Activated naive CD8-positive, alpha-beta T cell treated with anti-CD3 and anti-CD28 coated beads, Interleukin-2, amount 50 U/mL, for 24 hours (primary cell): ENCODE data around the gene THTPA.
A peak's percentile ranks its signal among the peaks of the same experiment; 100 is the strongest.

Experiments
- ATAC-seq: fragments of 150-1000 bp; cut with Tn5 transposase; one replicate; pipeline ENCODE4 v1.10.0; 2021
- DNase-seq: peaks from one replicate; pipeline ENCODE4 v3.0.0; 2021
- H3K27ac Mint-ChIP-seq: one replicate; pipeline ENCODE4 v1.8.0; 2021; ENCODE audit warnings: mild to moderate bottlenecking, mixed read lengths
- H3K27me3 Mint-ChIP-seq: one replicate; pipeline ENCODE4 v1.8.0; 2021; ENCODE audit warnings: mixed read lengths
- H3K36me3 Mint-ChIP-seq: one replicate; pipeline ENCODE4 v1.8.0; 2021; ENCODE audit warnings: low read depth, mixed read lengths
- H3K4me1 Mint-ChIP-seq: one replicate; pipeline ENCODE4 v1.8.0; 2021; ENCODE audit warnings: mixed read lengths
- H3K4me3 Mint-ChIP-seq: one replicate; pipeline ENCODE4 v1.8.0; 2021; ENCODE audit warnings: mild to moderate bottlenecking, moderate library complexity, mixed read lengths
- H3K9me3 Mint-ChIP-seq: one replicate; pipeline ENCODE4 v1.8.0; 2021; ENCODE audit warnings: mixed read lengths

The THTPA gene

DNA sequence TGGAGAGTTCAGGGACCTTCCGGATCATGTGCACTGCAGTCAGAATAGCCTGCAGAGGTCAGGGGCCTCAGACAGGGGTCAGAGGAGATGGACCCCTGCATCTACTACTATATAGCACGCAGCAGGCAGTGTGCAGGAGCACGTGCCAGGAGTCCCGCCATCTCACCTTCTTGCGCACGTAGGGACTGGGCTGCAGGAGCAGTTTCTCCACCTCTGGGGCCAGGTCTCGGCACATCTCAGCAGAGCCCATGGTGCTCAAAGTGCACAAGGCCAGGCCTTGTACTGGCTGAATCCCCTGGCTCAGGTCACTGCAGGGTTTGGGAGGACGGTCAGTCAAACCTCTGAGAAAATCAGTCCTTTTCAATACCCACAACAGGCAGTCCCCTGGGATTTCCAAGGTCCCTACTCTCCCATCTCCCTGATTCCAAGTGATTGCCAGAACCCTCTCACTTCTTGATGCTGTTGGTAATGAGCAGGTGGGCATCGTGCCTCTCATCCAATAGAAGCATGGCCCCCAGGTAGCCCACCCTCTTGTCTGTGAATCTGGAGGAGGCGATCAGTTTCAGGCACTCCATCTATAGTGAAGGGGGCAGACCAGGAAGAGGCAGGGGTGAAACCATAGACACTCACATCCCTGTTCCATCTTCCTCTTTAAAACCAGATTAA lies 10.2 kb downstream of the THTPA start:
- no peaks in the 10 kb centered on the region for H3K9me3 Mint-ChIP-seq
- no peaks in the 10 kb centered on the region for H3K27me3 Mint-ChIP-seq
- peak overlapping the region; percentile 98 for H3K27ac Mint-ChIP-seq
- H3K36me3 Mint-ChIP-seq = peaks cover 19% of the 10 kb centered on the region
- ATAC-seq = no peak
- peaks cover 31% of the 10 kb centered on the region for H3K4me1 Mint-ChIP-seq
- peak overlapping the region; percentile 98 for H3K4me3 Mint-ChIP-seq
- DNase-seq = no peak

DNA sequence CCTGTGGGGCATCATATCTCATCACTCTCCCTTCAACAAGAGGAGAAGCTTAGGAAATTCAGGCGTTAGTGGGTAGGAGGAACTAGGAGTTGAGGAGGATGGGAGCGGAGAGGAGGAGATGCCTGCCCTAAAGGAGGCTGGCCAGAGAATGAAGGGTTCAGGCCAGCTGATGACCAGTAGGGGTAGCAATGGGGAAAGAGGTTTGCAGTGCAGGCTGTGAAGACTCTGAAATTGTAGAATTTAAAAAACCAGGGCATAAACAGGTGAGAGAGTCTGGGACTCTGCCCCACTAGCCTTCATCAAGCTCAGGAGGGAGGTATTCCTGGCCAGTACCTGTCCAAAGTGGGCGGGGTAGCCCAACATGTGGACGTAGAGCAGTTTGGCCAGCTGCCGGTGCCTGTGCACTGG lies 10.7 kb downstream of the THTPA start:
- Mint-ChIP-seq H3K27ac (peak overlapping the region; percentile 98), H3K9me3 (no peaks in the 10 kb centered on the region), H3K4me3 (peak overlapping the region; percentile 98), H3K36me3 (peaks cover 15% of the 10 kb centered on the region), H3K4me1 (peaks cover 30% of the 10 kb centered on the region), H3K27me3 (peaks cover under 1% of the 10 kb centered on the region)
- no peak for ATAC-seq
- DNase-seq = no peak

DNA sequence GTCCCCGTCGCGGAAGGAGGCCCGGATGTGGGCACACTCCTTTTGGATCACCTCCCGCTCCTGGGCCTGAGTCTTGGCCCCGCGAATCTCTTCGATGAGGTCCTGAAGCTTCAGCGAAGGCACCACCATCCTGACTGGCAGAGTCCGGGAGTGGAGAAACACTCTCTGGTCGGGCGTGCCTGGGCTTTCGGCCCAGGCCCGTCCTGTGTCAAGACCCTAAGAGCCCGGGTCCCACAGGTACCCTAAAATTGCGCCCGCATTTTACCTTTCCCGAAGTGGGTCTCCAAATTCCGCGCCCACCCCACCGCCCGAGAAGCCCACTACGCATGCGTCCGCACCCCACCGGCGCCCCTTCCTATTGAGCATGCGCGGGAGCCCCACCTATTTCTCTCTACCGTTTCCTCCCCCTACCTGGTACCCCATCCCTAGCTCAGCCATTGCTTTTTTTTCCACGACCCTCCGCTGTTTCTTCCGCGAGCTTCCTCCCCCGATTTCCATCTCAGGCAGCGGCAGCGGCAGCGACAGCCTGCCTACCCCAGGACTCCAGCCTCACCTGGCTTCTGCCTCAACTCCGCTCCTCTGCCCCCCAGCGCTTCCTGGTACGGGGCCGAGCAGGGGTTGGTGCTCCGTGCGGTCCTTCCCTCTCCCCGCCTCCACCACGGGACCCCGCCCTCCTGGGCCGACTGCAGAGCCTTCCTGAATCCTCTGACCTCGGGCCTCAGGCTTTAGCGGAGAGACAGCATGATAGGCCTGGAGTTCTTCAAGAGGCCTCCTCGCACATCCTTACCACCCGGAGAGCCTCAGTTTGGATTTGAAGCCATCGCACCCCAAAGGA lies 11.3 kb downstream of the THTPA start, which contains the start of gene AP1G2:
Gene AP1G2 (minus strand): TSS at position 606 of the 835 bp plus-strand sequence. CDS start 477 bp downstream, at position 129.
- DNase-seq = peak; percentile 94
- Mint-ChIP-seq H3K9me3 (no peaks in the 10 kb centered on the region), H3K4me3 (peak within 1 kb of the TSS; percentile 98), H3K27ac (peak within 1 kb of the TSS; percentile 98), H3K4me1 (peaks cover 30% of the 10 kb centered on the region), H3K36me3 (peaks cover 14% of the 10 kb centered on the region), H3K27me3 (peaks cover 6% of the 10 kb centered on the region)
- ATAC-seq = peak; percentile 96

DNA sequence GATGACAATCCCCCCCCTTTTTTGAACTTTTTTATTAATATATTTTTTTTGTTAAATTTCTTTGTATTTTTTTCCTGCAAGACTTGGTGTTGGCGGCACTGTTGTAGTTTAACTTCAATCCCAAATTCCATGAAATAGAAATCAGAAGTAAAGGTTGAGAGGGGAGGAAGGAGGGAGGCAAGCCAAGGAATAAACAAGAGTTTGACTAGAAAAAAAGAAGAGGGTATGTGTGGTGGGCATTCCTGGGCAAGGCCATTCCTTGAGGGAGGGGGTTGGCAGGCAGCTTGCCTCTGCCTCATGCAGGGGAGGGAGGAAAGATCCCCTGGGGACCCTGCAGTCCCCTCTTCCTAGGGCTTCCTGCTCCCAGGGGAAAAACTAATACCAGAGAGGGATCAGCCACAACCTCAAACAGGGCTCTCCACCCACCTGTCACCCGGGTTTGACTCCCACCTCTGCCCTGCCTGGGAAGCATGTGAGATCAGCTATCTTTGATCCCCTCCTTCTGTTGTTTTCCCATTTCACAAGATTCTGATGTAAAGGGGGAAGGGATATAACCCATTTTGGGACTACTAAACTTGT lies 12.0 kb downstream of the THTPA start:
- Mint-ChIP-seq H3K27ac (peak overlapping the region; percentile 98), H3K4me3 (peak overlapping the region; percentile 98), H3K9me3 (no peaks in the 10 kb centered on the region), H3K36me3 (peaks cover 10% of the 10 kb centered on the region), H3K27me3 (peaks cover 10% of the 10 kb centered on the region), H3K4me1 (peaks cover 30% of the 10 kb centered on the region)
- ATAC-seq (no peak), DNase-seq (no peak)

DNA sequence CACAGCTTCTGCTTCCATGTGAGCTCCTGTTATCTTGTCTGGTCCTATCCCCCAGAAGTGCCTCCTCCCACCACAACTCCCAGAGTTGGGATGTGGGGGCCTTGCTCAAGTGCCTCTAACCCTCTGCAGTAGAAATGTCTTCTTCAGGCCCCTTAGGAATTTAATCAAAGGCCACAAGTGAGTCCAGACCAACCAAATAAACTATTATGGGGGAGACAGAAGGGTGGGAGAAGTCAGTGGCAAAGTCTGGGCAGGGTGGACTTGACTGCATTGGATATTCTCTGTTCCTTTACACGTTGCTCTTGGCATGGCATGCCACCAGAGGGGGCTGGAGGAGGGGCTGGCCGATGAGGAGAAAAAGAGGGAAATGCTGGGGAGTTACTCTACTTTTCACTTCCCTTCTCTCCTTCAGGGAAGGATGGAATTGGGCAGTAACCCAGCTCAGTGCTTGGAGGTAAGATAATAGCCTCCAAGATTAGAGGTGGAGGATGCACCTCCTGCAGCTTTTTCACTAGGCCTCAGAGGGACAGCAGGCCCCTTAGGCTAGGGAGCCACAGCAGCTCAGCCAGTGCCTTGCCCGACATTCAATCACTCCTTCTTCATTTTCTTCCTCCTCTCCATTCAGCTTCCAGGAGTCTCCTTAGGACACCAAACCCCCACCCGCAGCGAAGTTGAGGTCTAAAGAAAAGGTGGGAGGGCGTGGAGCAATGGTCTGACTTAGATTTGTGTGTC lies 12.7 kb downstream of the THTPA start:
- no peaks in the 10 kb centered on the region for H3K9me3 Mint-ChIP-seq
- H3K36me3 Mint-ChIP-seq = peaks cover 9% of the 10 kb centered on the region
- peaks cover 10% of the 10 kb centered on the region for H3K27me3 Mint-ChIP-seq
- H3K4me1 Mint-ChIP-seq = peaks cover 30% of the 10 kb centered on the region
- no peak for ATAC-seq
- H3K4me3 Mint-ChIP-seq = peak overlapping the region; percentile 98
- peak overlapping the region; percentile 98 for H3K27ac Mint-ChIP-seq
- DNase-seq = no peak

DNA sequence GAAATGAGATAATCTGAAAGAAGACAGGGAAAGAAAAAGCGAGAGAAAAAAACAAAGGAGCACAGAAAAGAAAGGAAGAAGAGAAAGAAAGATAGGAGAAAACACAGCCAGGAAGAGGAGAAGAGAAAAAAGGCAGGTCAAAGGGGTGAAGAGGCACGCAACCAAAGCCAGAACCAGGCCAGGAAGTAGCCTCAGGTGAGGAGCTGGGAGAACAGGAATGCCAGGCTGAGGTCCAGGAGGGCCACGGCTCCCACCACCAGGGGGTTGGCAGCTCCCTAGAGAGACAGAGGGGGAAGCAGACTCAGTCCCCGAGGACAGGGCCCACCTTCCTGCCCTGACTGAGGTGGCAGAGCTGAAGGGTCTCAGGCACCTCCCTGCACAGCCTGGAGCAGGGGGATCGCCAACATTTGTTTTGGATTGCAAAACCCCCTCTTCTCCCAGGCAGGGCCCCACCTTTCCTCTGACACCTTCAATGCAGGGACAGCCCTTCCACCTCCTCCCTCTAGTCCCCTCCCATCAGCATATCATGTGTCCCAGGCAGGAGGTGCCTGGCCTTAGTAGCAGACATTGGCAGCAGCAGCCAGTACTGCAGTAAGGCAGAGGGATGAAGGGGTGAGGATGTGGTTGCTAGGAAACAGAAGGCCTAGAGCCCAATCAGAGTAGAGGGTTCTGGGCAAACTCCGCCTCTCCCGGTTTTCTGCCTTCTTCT lies 13.5 kb downstream of the THTPA start:
- H3K36me3 Mint-ChIP-seq = peaks cover 5% of the 10 kb centered on the region
- peaks cover 30% of the 10 kb centered on the region for H3K4me1 Mint-ChIP-seq
- H3K27ac Mint-ChIP-seq = peak overlapping the region; percentile 69
- H3K4me3 Mint-ChIP-seq = peak overlapping the region; percentile 98
- DNase-seq (no peak), ATAC-seq (no peak)
- no peaks in the 10 kb centered on the region for H3K9me3 Mint-ChIP-seq
- peaks cover 11% of the 10 kb centered on the region for H3K27me3 Mint-ChIP-seq

DNA sequence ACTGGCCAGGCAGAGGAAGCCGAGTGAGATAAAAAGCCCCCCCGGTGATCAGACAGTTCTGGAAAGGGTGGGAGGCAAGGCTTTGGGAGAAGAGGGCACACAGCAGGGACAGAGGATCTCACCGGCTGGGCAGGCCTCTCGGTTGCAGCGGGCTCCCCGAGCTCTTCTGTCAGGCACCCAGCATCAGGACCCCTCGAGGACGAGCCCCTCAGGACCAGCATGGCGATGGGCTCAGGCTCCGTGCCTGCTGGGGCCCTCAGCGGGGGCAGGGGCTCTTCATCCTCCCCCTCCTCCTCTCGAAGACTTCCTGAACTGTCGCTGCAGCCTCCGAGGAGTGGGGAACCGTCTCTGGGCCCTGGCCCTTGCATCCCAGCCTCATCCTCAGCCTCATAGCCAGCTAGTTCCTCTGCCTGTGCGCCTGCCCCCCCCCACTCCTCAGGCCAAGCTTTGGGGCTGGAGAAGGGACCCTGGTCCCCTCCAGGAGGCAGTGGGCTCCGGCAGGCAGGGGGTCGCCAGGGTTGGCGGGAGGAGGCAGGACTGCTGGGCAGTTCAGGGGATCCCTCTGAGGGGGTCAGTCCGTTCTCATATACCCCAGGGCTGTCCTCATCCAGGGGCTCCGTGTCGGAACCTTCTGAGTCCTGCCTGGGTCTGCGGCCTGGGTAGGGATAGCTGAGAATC lies 14.9 kb downstream of the THTPA start:
- Mint-ChIP-seq H3K27me3 (peaks cover 20% of the 10 kb centered on the region), H3K9me3 (no peaks in the 10 kb centered on the region), H3K27ac (no peak overlapping the region), H3K36me3 (no peaks in the 10 kb centered on the region), H3K4me3 (no peak overlapping the region), H3K4me1 (peaks cover 27% of the 10 kb centered on the region)
- no peak for ATAC-seq
- DNase-seq = no peak

DNA sequence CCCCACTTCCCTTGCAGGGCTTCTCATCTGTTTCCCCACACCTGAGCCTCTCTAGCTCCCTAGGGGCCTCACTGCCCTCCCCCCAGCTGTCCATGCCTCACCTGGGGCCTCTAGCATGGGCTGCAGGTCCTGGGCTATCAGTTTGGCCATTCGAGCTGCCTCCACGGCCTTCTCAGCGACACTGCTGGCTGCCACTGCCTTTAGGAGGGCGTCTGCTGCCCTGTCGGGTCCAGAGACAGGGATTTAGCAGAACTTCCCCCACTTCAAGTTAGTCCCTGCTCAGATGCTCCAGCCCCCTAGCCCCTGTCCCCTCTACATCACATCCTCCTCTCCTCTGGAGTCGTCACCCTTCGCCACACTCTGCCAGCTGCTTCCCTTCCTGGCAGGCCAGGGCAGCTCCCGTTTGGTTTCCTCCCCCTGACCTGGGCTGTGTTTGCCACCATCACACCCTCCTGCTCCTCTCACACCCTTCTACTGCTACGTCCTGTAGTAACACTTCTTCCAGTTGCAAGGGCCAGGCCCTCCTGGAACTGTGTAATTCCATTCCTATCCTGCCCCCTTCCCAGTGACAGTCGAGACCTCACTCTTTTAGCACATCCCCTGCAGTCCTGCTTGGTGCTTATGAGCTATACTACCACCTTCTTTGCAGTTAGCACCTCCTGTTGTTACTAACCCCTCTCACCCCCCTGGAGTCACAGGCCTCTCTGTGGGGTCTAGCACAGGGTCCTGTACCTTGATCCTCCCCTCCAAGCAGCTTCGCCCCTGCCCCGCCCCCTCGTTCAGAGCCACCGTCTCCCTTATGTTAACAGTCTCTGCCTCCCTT lies 15.8 kb downstream of the THTPA start:
- ATAC-seq (no peak), DNase-seq (no peak)
- Mint-ChIP-seq H3K4me1 (peaks cover 28% of the 10 kb centered on the region), H3K36me3 (no peaks in the 10 kb centered on the region), H3K9me3 (no peaks in the 10 kb centered on the region), H3K27me3 (peaks cover 27% of the 10 kb centered on the region), H3K27ac (no peak overlapping the region), H3K4me3 (no peak overlapping the region)

DNA sequence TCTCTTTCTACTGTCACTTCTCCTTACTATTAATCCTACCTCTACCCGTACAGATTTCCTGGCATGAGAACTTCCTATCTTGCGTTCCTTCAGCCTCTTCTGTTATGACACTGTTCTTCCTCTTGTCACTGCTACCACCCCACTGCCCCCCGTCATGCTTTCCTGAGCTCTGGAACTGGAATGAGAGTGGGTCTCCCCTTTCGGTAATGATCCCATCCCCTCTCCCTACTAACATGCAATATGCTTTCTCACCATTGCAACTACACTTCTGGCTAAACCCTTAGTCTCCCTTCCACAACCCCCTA lies 16.4 kb downstream of the THTPA start:
- H3K9me3 Mint-ChIP-seq = no peaks in the 10 kb centered on the region
- peaks cover 24% of the 10 kb centered on the region for H3K4me1 Mint-ChIP-seq
- H3K27ac Mint-ChIP-seq = no peak overlapping the region
- H3K4me3 Mint-ChIP-seq = no peak overlapping the region
- H3K36me3 Mint-ChIP-seq = no peaks in the 10 kb centered on the region
- no peak for DNase-seq
- H3K27me3 Mint-ChIP-seq = peaks cover 30% of the 10 kb centered on the region
- ATAC-seq = no peak

DNA sequence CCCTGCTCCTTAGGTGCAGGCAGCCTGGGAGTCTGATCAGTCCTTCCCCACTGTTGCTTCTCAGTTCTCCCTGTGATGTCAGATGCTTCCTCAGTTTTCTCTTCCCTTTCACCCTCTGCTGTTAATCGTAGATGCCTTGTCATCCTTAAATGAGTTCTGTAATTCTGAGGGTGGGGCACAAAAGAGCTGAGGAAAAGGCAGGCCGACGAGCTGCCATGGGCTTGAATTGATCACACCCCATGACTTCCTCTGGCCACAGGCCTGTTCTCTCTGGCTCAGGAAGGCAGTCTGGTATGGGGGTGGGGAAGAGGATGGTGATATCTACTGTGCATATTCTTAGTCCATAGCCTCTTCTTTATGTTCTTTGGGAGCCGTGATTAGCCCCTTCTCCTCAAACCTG lies 16.8 kb downstream of the THTPA start:
- Mint-ChIP-seq H3K27ac (no peak overlapping the region), H3K9me3 (no peaks in the 10 kb centered on the region), H3K4me3 (no peak overlapping the region), H3K4me1 (peaks cover 21% of the 10 kb centered on the region), H3K36me3 (no peaks in the 10 kb centered on the region), H3K27me3 (peaks cover 30% of the 10 kb centered on the region)
- DNase-seq = no peak
- no peak for ATAC-seq

DNA sequence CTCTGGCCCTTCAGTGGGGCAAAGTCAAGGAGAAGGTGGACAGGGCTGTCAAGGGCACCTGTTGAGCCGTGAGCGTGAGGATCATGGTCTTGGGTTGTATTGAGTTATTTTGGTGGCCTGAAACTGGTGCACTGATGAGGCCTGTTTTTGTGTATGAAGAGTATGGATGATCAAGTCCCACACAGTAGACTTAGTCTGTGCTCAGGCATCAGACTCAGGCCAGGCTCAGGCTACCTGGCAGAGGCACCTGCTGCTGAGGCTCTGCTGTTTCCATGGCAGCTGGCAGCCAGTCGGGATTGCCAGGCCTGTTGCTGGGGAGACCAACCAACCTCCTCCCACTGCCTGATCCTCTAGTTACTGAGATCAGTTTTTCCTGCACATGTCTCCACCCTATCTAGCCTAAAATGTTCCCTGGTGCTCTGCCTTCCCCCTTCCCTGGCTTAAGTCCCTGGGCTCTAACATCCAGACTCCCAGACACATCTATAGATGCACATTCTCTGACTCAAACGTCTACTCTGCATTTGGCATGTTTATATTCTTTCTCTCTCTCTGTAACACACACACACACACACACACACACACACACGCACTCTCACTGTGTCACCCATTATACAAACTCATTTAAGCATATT lies 17.4 kb downstream of the THTPA start:
- DNase-seq (no peak), ATAC-seq (no peak)
- Mint-ChIP-seq H3K36me3 (no peaks in the 10 kb centered on the region), H3K9me3 (no peaks in the 10 kb centered on the region), H3K4me1 (peaks cover 15% of the 10 kb centered on the region), H3K27ac (no peak overlapping the region), H3K27me3 (peaks cover 34% of the 10 kb centered on the region), H3K4me3 (no peak overlapping the region)

DNA sequence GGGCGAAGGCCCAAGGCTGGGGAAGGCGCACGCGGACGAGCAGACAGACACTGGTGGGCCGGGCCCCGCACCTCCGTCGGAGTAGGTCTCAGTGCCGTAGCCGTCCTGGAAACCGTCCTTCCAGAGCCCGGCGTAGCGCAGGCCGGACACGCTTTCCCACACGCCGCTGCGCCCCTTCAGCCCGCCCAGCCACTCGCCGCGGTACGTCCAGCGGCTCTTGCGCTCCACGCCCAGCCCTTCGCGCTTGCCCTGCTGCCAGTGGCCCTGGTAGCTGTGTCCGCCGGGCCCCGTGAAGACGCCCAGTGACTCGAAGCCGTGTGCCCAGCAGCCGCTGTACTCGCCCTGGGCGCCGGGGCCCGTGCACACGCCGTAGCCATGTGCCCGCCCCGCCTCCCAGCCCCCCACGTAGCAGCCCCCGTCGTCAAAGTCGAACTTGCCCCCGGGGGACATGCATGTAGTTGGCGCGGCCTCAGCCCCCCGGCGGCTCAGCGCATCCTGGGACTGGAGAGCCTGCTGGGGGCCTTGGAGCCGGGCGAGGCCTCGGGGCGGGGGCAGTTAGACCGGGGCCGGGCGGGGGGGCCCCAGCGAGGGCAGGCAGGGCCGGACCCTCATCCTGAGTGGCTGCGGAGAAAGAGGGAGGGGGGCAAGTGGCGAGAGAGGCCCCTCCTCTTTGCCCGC lies 21.1 kb downstream of the THTPA start:
- Mint-ChIP-seq H3K4me3 (peak overlapping the region; percentile 36), H3K9me3 (no peaks in the 10 kb centered on the region), H3K4me1 (peaks cover 10% of the 10 kb centered on the region), H3K27ac (no peak overlapping the region), H3K36me3 (no peaks in the 10 kb centered on the region), H3K27me3 (peaks cover 50% of the 10 kb centered on the region)
- ATAC-seq = no peak
- no peak for DNase-seq
